ENCODE results near the gene KRTAP9-1. TPM values are rescaled to one million over a fixed set of nuclear protein-coding genes. Genes with fewer than 3 reads are reported as not detected.
"Not testable (repeated sequence)": the region's sequence is repeated elsewhere in the genome, so short reads cannot be mapped to it uniquely, and the experiment has no call there.

Gene KRTAP9-1
- total RNA-seq, 2 experiments from 2014 or later = not detected

DNA sequence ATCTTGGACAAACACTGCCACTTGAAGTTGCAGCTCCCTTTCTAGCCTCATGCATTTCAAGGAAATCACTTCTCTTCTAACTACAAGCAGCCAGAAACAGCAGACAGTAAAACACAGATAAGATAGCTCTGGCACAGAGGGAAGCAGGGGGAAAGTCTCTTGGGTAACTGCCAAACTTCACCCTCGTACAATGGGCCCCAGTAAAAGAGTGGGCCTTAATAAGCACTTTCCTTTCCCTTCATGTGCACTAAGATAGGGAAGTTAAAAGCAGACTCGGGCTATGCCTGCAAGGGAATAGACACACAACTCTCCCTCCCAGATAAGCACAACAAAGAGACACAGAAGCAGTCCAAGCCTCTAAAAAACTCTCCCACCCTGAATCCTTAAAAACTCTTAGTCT lies 35.8 kb upstream of the KRTAP9-1 start:
- ChIA-PET CTCF (no interaction called here), POLR2A (no interaction called here)
- H3K9me3 Mint-ChIP-seq = no peaks in the 10 kb centered on the region
- no peak for ATAC-seq
- H3K27ac Mint-ChIP-seq = no peak overlapping the region
- TF ChIP-seq, protein P1, sequence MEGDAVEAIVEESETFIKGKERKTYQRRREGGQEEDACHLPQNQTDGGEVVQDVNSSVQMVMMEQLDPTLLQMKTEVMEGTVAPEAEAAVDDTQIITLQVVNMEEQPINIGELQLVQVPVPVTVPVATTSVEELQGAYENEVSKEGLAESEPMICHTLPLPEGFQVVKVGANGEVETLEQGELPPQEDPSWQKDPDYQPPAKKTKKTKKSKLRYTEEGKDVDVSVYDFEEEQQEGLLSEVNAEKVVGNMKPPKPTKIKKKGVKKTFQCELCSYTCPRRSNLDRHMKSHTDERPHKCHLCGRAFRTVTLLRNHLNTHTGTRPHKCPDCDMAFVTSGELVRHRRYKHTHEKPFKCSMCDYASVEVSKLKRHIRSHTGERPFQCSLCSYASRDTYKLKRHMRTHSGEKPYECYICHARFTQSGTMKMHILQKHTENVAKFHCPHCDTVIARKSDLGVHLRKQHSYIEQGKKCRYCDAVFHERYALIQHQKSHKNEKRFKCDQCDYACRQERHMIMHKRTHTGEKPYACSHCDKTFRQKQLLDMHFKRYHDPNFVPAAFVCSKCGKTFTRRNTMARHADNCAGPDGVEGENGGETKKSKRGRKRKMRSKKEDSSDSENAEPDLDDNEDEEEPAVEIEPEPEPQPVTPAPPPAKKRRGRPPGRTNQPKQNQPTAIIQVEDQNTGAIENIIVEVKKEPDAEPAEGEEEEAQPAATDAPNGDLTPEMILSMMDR (IDR thresholded peaks at IDR 0.05) = no peak
- H3K27me3 Mint-ChIP-seq = peaks cover 4% of the 10 kb centered on the region
- H3K4me3 Mint-ChIP-seq = no peak overlapping the region
- H3K36me3 Mint-ChIP-seq (ENCODE audit: low read depth) = no peaks in the 10 kb centered on the region
- intact Hi-C loops (cut with micrococcal nuclease) = no loop called here
- no peak for DNase-seq
- no peaks in the 10 kb centered on the region for H3K4me1 Mint-ChIP-seq (ENCODE audit: low read depth)

DNA sequence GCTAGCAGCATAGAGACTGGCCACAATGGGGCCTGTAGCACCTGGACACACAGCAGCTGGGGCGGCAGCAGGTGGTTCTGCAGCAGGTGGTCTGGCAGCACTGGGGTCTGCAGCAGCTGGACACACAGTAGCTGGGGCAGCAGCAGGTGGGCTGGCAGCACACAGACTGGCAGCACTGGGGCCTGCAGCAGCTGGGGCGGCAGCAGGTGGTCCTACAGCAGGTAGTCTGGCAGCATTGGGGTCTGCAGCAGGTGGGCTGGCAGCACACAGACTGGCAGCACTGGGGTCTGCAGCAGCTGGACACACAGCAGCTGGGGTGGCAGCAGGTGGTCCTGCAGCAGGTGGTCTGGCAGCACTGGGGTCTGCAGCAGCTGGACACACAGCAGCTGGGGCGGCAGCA lies 29.5 kb upstream of the KRTAP9-1 start:
- H3K27me3 Mint-ChIP-seq; H3K4me1 Mint-ChIP-seq (ENCODE audit: low read depth); H3K27ac Mint-ChIP-seq; H3K9me3 Mint-ChIP-seq; DNase-seq; intact Hi-C loops (cut with micrococcal nuclease); H3K36me3 Mint-ChIP-seq (ENCODE audit: low read depth); H3K4me3 Mint-ChIP-seq; CTCF ChIA-PET; ATAC-seq; POLR2A ChIA-PET: not testable (repeated sequence)

DNA sequence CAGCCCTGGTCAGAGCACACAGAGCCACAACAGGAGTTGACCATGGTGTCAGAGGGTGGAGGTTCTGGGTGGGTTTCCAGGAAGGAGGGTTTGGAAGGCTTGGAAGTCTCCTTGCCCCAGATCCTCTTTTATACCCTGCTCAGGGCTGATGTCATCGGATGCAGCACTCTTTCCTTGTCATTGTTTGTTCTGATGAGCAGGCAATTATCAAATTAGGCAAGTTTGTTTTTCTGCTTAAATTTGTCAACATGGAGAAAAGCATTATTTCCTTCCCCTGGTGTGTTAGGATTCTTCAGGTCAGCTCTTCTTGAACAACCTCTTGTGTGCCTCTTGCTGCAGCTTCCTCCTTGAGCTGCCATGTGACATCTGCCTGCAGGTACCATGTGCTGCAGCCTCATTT lies 29.0 kb upstream of the KRTAP9-1 start, which contains the start of gene KRTAP4-4:
TSS of gene KRTAP4-4 (minus strand) at position 101 of the 400 bp plus-strand sequence. CDS start at position 44, 57 bp downstream.
- TF ChIP-seq, protein P1 (IDR thresholded peaks at IDR 0.05) = no peak
- POLR2A ChIA-PET = no interaction called here
- intact Hi-C loops (cut with micrococcal nuclease) = no loop called here

DNA sequence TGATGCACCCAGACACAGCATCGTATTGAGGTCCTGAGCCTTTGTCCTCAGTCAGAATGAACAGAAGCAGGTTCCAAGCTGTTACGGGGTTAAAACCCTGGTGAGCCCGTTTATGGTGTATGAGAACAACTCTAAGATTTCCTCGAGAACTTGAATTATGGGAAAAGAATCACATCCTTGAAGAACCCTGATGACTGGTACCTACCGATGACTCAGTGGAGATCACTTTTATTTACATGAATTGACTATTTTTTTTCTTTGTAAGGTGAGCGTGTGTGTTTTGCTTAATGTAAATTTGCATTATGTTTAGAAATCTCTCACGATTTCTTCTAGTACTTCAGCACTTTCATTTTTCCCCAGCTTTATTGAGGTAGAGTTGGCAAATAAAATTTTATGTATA lies 25.9 kb upstream of the KRTAP9-1 start:
- TF ChIP-seq, protein P1 (IDR thresholded peaks at IDR 0.05) = no peak
- Mint-ChIP-seq H3K27me3 (no peaks in the 10 kb centered on the region), H3K27ac (no peak overlapping the region), H3K4me3 (no peak overlapping the region), H3K4me1 (ENCODE audit: low read depth) (peaks cover 2% of the 10 kb centered on the region), H3K36me3 (ENCODE audit: low read depth) (no peaks in the 10 kb centered on the region), H3K9me3 (no peaks in the 10 kb centered on the region)
- DNase-seq = no peak
- POLR2A ChIA-PET = interaction anchor here (0.6 to 0.7 kb wide), 2 partner anchors 23 to 343 kb away, joined by 3 read pairs; no protein-coding TSS in a partner anchor
- CTCF ChIA-PET = no interaction called here
- no peak for ATAC-seq
- intact Hi-C loops (cut with micrococcal nuclease) = no loop called here

More for the DNA sequence above, 29.0 kb upstream of the KRTAP9-1 start, which contains the start of gene KRTAP4-4:
- ATAC-seq = no peak
- H3K4me1 Mint-ChIP-seq (ENCODE audit: low read depth) = no peaks in the 10 kb centered on the region
- H3K27ac Mint-ChIP-seq = no peak within 1 kb of the TSS
- CTCF ChIA-PET = interaction anchor here (0.7 kb wide), 1 partner anchor 17 kb away, joined by 3 read pairs; the partner anchor contains the start of gene KRTAP4-2
- H3K36me3 Mint-ChIP-seq (ENCODE audit: low read depth) = no peaks in the 10 kb centered on the region
- H3K27me3 Mint-ChIP-seq = peaks cover 2% of the 10 kb centered on the region
- no peak for DNase-seq
- H3K9me3 Mint-ChIP-seq = no peaks in the 10 kb centered on the region
- H3K4me3 Mint-ChIP-seq = no peak within 1 kb of the TSS

DNA sequence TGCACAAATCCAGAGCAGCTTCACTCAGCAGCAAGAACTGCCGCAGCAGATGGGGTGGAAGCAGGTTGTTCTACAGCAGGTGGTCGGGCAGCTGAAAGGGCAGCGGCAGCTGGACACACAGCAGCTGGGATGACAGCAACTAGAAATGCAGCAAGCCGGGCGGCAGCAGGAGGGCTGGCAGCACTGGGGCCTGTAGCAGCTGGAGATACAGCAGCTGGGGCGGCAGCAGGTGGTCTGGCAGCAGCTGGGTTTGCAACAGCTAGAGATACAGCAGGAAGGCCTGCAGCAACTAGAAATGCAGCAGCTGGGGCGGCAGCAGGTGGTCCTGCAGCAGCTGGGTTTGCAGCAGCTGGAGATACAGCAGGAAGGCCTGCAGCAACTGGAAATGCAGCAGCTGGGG lies 22.1 kb upstream of the KRTAP9-1 start:
- ChIA-PET POLR2A (no interaction called here), CTCF (no interaction called here)
- Mint-ChIP-seq H3K27ac (no peak overlapping the region), H3K9me3 (no peaks in the 10 kb centered on the region), H3K27me3 (no peaks in the 10 kb centered on the region), H3K4me3 (no peak overlapping the region), H3K4me1 (ENCODE audit: low read depth) (peaks cover 2% of the 10 kb centered on the region), H3K36me3 (ENCODE audit: low read depth) (no peaks in the 10 kb centered on the region)
- DNase-seq = no peak
- no peak for ATAC-seq
- intact Hi-C loops (cut with micrococcal nuclease) = no loop called here
- TF ChIP-seq, protein P1 (IDR thresholded peaks at IDR 0.05) = no peak

DNA sequence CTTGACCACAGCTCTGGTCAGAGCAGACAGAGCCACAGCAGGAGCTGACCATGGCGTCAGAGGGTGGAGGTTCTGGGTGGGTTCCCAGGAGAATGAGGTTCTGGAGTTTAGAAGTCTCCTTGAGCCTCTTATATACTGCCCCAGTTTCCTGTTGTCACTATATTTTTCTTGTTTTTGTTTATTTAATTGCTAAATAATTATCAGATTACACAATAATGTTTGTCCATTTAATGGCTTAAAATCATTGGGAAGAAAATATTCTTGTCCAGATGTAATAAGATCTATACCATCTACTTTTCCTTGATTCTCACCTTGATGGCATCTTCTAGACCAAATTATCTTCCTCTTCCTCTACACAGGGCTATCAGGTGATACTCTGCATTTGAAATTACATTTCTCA lies 21.6 kb upstream of the KRTAP9-1 start, which contains the start of gene KRTAP4-3:
TSS of gene KRTAP4-3 (minus strand) at position 101 of the 400 bp plus-strand sequence. CDS start at position 52, 49 bp downstream.
- Mint-ChIP-seq H3K9me3 (no peaks in the 10 kb centered on the region), H3K27me3 (no peaks in the 10 kb centered on the region), H3K4me3 (no peak within 1 kb of the TSS), H3K4me1 (ENCODE audit: low read depth) (peaks cover 2% of the 10 kb centered on the region), H3K36me3 (ENCODE audit: low read depth) (no peaks in the 10 kb centered on the region), H3K27ac (no peak within 1 kb of the TSS)
- no peak for DNase-seq
- CTCF ChIA-PET = no interaction called here
- POLR2A ChIA-PET = no interaction called here
- intact Hi-C loops (cut with micrococcal nuclease) = no loop called here
- no peak for ATAC-seq
- TF ChIP-seq, protein P1 (IDR thresholded peaks at IDR 0.05) = no peak
